ENCODE results near the gene SLC6A16.

DNA sequence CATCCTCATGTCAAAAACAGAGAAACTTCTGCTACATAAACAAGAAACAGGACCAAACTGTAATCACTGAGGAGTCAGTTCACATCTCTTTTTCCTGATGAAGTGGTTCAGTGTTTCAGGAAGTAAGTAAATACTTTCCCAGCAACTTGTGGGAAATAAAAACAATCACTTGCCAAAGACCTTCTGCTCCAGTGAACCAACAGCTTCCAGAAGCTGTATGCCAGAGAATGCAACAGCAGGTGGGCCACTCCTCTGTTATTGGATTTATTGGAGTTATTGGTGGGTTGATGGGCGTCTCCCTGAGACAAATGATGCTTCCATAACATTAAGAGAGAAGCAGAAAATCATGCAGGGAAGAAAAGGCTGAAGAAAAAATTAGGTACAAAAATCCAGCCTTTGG is 9.9 kb downstream of the SLC6A16 start:
- no peak for TF ChIP-seq CTCF (IDR thresholded peaks at IDR 0.05; ENCODE audit: insufficient read depth, low read length, poor library complexity, severe bottlenecking)
- TF ChIP-seq EZH2phosphoT487 (conservative IDR thresholded peaks at IDR 0.05; ENCODE audit: low read length): no peak

Measured in SU-DHL-6 (cell line).